Measurements from ENCODE around the gene GDF10. TPM values are rescaled to one million over a fixed set of nuclear protein-coding genes. Genes with fewer than 3 reads are reported as not detected.

The GDF10 gene
- total RNA-seq, 1 experiment from 2014 or later, result not detected

GRCh38 chr10:47286591-47287315 is 13.2 kb upstream of the GDF10 start:
- H3K4me3 Mint-ChIP-seq (ENCODE audit: unreplicated experiment), result no peak overlapping the region
- H3K9me3 Mint-ChIP-seq (ENCODE audit: unreplicated experiment), result no peaks in the 10 kb centered on the region

GRCh38 chr10:47287365-47287802 is 12.6 kb upstream of the GDF10 start:
- DNase-seq (ENCODE audit: unreplicated experiment), result peak; percentile 3
- Mint-ChIP-seq H3K27me3 (ENCODE audit: insufficient read depth, unreplicated experiment) (peaks cover 14% of the 10 kb centered on the region), H3K9me3 (ENCODE audit: unreplicated experiment) (no peaks in the 10 kb centered on the region), H3K4me1 (ENCODE audit: insufficient read depth, unreplicated experiment) (no peaks in the 10 kb centered on the region), H3K36me3 (ENCODE audit: insufficient read depth, unreplicated experiment) (peaks cover 5% of the 10 kb centered on the region), H3K4me3 (ENCODE audit: unreplicated experiment) (no peak overlapping the region), H3K27ac (ENCODE audit: low read depth, unreplicated experiment) (no peak overlapping the region)
- intact Hi-C loops (cut with micrococcal nuclease), result no loop called here
- TF ChIP-seq CTCF (IDR thresholded peaks at IDR 0.05; ENCODE audit: unreplicated experiment), result no peak
- POLR2A ChIA-PET, result no interaction called here
- CTCF ChIA-PET, result interaction anchor here (0.7 to 1.2 kb wide), 3 partner anchors 11 to 296 kb away, joined by 3 to 7 read pairs (median 4); no protein-coding TSS in a partner anchor
- no TSS peak for BruUV-seq (replicated peaks)

More at GRCh38 chr10:47286591-47287315, 13.2 kb upstream of the GDF10 start:
- no peak for DNase-seq (ENCODE audit: unreplicated experiment)
- no peak for TF ChIP-seq CTCF (IDR thresholded peaks at IDR 0.05; ENCODE audit: unreplicated experiment)
- no TSS peak for BruUV-seq (replicated peaks)
- H3K27me3 Mint-ChIP-seq (ENCODE audit: insufficient read depth, unreplicated experiment), result peaks cover 20% of the 10 kb centered on the region
- POLR2A ChIA-PET, result no interaction called here
- H3K27ac Mint-ChIP-seq (ENCODE audit: low read depth, unreplicated experiment), result no peak overlapping the region
- CTCF ChIA-PET, result interaction anchor here (1.2 to 1.9 kb wide), 4 partner anchors 11 to 262 kb away, joined by 3 to 7 read pairs (median 4); no protein-coding TSS in a partner anchor
- no peaks in the 10 kb centered on the region for H3K4me1 Mint-ChIP-seq (ENCODE audit: insufficient read depth, unreplicated experiment)
- intact Hi-C loops (cut with micrococcal nuclease), result no loop called here
- peaks cover under 1% of the 10 kb centered on the region for H3K36me3 Mint-ChIP-seq (ENCODE audit: insufficient read depth, unreplicated experiment)

GRCh38 chr10:47287805-47288204 is 12.2 kb upstream of the GDF10 start:
- no peaks in the 10 kb centered on the region for H3K9me3 Mint-ChIP-seq (ENCODE audit: unreplicated experiment)
- no TSS peak for BruUV-seq (replicated peaks)

More at GRCh38 chr10:47287805-47288204, 12.2 kb upstream of the GDF10 start:
- intact Hi-C loops (cut with micrococcal nuclease), result no loop called here
- no peak for DNase-seq (ENCODE audit: unreplicated experiment)
- peaks cover 5% of the 10 kb centered on the region for H3K36me3 Mint-ChIP-seq (ENCODE audit: insufficient read depth, unreplicated experiment)
- H3K4me3 Mint-ChIP-seq (ENCODE audit: unreplicated experiment), result no peak overlapping the region
- POLR2A ChIA-PET, result no interaction called here
- no peak for TF ChIP-seq CTCF (IDR thresholded peaks at IDR 0.05; ENCODE audit: unreplicated experiment)
- H3K27ac Mint-ChIP-seq (ENCODE audit: low read depth, unreplicated experiment), result no peak overlapping the region
- no peaks in the 10 kb centered on the region for H3K4me1 Mint-ChIP-seq (ENCODE audit: insufficient read depth, unreplicated experiment)
- CTCF ChIA-PET, result interaction anchor here (0.7 to 1.2 kb wide), 2 partner anchors 24 to 296 kb away, joined by 3 to 7 read pairs; no protein-coding TSS in a partner anchor
- peaks cover 13% of the 10 kb centered on the region for H3K27me3 Mint-ChIP-seq (ENCODE audit: insufficient read depth, unreplicated experiment)

Data from MCF 10A (cell line).